GM19467 (cell line): ENCODE data around the gene HSPA12B.

Experiments used
- ATAC-seq: cut with Tn5 transposase; IDR thresholded peaks from one replicate; pipeline ENCODE4 v1.9.1; 2021; ENCODE audit warnings: mild to moderate bottlenecking, moderate library complexity; ENCODE audit not compliant: unreplicated experiment

Gene HSPA12B

GRCh38 chr20:3729378-3729777 is 3.1 kb upstream of the HSPA12B start:
- ATAC-seq: no peak

DNA sequence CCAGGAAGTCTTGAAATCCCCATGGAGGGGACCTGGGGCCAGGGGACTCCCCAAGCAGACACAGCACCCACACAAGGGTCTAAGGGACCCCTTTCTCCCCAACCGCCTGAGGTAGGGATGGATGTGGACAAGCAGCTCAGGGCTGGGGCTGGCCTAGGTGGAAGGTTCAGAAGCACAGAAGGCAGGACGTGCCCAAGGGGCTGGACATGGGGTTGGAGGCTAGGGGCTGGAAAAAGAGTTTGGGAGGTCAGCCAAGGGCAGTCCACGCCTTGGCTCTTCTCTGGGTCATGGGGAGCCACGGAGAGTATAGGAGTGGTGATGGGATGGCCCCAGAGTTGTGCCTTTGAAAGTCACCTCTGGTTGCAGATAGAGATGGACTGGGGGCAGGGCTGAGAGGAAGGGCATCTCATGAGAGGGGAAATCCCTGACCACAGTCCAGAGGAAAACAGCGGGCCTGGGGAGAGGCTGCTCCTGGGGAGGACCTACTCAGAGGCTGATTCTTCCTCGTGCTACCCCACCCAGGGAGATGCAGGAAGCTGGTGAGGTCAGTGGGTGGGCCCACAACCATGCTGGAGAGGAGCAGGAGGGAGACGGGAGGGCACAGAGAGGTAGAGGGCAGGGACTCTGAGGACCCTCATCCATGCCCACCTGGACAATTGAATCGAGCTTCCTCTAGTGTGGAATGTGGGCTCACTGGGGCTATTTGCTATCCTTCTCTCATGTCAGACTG is 2.5 kb upstream of the HSPA12B start:
- no peak for ATAC-seq

DNA sequence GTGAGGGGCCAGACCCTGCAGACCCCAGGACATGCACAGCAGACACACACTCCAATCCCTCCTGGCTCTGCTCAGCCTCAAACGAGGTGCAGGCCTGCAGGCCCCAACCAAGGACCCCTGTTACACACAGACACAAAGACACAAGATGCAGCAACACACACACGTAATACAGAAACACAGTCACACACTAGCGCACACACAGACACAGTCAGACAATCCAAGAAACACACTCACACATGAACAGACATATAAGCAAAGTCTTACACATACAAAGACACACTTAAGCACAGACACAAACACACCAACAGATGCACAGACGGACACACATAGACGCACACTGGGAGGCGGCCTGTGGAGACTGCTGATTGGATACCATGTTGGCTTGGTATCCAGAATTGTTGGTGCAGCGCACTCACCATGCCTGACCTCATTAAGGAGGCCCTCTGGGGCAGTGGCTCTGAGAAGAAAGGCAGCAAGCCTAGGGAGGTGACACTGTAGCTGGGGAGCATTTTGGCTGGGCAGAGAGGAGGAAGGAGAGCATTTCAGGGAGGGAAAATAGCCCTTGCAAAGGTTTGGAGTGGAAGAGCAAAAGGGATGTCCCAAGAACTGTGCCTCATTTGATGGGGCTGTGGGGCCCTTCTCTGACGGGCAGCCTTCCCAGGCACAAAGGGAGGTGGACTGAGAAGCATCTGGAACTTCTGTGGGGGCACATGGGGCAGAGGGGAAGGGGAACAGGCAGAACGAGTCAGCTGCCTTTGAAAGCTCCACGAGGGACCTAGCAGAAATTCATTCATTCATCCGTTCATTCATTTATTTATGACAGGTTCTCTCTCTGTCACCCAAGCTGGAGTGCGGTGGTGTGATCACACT is 1.4 kb upstream of the HSPA12B start:
- ATAC-seq: no peak

DNA sequence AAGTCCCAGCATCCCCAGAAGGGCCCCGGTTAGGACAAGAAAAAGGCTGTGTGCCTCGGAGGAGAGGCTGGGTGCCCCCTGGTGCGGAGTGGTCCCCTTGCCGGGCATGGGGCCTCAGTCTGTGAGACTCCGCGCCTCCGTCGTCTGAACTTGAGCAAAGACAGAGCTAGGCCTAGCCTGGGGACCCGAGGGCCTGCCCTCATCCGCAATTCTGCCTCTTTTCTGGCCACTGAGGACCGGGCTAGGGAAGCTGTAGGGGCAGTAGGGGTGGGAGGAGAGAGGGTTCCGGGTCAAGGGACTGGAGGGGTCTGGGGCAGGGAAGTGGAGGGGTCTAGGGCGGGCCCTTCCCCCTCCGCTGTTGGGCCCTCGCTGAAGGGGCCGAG is 550 bp upstream of the HSPA12B start:
- ATAC-seq: no peak

- ATAC-seq: no peak
These were observed 872 bp downstream of the HSPA12B start for GRCh38 chr20:3733119-3733995.

GRCh38 chr20:3734111-3734843 is 1.8 kb downstream of the HSPA12B start:
- ATAC-seq: no peak

DNA sequence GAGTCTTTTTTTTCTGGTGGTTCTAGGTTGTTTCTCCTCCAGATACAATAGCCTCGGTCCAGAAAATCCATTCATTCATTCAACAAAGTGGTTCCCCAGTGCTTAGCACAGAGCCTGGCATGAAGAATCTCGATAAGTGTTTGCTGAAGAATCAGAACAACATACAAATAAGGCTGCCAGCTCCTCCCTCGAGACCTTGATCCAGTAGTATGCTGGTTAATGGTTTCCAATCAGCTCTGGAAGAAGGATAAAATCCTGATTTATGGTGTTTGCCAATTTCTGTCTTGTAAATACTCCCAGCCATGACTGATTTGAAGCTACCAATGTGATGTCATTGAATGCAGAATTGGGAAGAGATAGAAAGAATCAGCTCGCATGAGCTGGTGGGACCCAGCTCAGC is 3.3 kb downstream of the HSPA12B start:
- no peak for ATAC-seq

DNA sequence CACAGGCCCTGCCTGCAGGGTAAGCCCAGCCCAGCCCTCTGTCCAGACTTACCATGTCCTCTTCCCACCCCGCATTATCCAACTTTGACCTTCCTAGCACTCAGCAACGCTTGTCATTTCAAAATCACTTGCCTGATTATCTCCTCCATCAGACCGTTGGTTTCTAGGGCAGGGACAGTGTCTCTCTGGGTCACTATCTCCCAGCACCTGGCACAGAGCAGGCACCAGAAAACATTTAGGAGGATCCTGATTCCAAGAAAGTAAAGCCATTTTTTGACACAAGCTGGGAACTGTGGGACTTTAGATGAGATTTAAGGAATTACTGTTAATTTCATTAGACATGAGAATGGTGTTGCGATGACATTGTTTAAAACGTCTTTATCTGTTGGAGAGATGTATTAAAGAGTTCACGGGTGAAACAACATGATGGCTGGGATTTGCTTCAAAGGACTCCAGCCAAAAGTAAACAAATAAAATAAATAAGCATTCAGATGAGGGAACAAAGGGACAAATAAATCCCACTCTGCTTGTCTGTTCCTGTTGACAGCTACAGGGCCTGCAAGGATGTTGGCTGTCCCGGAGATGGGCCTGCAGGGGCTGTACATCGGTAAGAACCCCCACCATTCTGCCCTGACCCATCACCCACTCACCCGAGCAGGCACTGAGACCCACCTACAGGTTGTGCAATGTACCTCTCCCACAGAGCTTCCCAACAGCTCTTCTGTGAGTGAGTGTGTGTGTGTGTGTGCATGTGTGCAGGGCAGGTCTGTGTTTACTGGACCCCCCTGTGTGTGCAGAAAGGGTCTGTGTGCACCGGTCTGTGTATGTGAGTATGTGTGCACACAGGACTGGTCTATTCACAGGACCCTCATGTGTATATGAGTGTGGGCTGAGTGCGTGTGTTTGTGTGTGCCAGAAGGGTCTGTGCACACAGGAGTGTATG is 5.9 kb downstream of the HSPA12B start:
- ATAC-seq: no peak

GRCh38 chr20:3739054-3739925 is 6.8 kb downstream of the HSPA12B start:
- no peak for ATAC-seq

DNA sequence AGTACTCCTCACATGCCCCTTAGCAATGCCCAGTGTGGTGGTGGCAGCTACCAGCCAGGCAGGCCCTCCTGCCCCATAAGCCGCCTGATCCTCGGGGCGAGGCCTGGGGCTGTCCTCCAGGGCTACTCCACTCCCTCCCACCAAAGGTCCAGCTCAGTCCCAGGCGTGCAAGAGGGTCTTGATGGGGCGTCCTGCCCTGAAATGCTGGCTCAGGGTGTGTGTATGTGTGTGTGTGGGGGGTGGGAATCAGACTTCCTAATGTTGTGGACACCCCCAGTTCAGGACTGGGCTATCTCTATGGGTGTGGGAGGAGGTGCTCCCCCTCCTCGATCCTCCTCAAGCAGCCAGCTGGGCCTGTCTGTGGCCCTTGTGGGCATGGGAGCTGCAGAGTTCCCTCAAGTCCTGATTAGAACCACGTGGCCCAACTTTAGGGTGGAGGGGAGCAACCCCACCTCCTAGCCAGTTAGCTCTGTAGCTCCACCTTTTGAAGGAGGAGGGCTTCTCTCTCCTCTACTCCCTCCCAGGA is 7.5 kb downstream of the HSPA12B start:
- no peak for ATAC-seq

DNA sequence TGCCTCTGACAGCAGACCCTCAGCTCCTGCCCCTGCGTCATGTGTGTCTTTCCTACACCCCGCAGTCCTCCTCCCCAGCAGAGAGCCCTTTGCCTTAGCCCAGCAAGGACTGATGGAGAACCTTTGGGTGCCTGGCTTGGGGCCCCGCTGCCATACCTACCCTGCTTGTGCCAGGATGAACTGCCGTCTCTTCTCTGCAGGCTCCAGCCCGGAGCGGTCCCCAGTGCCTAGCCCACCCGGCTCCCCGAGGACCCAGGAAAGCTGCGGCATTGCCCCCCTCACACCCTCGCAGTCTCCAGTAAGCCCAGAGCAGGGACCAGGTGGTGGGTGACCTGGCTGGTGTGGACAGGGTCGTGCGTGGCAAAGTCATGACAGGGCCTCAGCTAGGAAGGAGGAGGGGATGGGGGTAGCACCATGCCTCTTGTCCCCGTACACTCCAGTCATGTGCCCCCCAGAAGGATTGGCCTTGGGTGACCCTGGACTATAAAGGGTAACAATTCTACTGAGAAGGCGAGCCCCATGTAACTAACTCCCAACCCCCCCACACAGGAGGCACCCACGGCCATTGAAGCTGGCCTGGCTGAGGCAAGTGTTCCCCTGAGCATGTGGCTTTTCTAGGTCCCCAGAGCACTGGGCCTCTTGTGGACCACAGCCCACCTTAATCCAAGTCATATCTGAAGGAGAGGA is 8.3 kb downstream of the HSPA12B start:
- ATAC-seq: no peak

- no peak for ATAC-seq
These were observed 9.5 kb downstream of the HSPA12B start for GRCh38 chr20:3741836-3742458.

- ATAC-seq: no peak
These were observed 10.8 kb downstream of the HSPA12B start for GRCh38 chr20:3743251-3743650.

- ATAC-seq: no peak
These were observed 11.6 kb downstream of the HSPA12B start for GRCh38 chr20:3744037-3744436.

- ATAC-seq: no peak
These were observed 12.6 kb downstream of the HSPA12B start for GRCh38 chr20:3744806-3745685.

DNA sequence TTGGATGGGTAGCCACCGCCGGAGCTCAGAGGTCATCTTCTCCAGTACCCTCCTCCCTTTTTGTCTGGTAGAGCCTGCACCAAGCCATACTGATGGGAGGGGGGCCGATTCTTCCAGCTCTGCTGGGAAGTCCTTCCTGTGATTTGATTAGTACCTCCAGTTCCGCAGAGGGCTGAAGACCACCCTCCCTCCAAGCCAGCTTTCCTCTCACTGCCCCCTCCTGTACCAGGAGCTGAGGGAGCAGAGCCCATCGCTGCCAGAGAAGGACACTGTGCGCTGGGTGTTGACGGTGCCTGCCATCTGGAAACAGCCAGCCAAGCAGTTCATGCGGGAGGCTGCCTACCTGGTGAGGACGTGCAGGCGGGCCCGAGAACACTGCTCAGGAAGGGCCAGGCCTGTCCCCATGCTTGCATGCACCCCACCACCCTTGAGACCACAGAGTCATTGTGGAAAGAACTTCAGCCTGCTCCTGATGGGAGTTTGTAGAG is 13.2 kb downstream of the HSPA12B start:
- ATAC-seq: no peak
